GM21723 (cell line): Measurements from ENCODE around the gene SYS1.

Experiments
- ATAC-seq: cut with Tn5 transposase; IDR thresholded peaks from one replicate; pipeline ENCODE4 v1.9.1; 2021; ENCODE audit warnings: mild to moderate bottlenecking, moderate library complexity; ENCODE audit not compliant: unreplicated experiment

SYS1 gene

GRCh38 chr20:45374966-45375365, 12.0 kb downstream of the SYS1 start:
- ATAC-seq = no peak

GRCh38 chr20:45377269-45377668, 14.3 kb downstream of the SYS1 start:
- ATAC-seq = no peak

- ATAC-seq = no peak
These were observed 15.2 kb downstream of the SYS1 start, which contains the start of gene TP53TG5 for GRCh38 chr20:45378191-45378590. Gene TP53TG5, minus strand, starts transcription at chr20:45378325. Its CDS starts 89 bp downstream, at chr20:45378236.

GRCh38 chr20:45387274-45387673, 24.3 kb downstream of the SYS1 start:
- ATAC-seq = no peak

GRCh38 chr20:45390931-45391330, 28.0 kb downstream of the SYS1 start:
- ATAC-seq = no peak

- ATAC-seq = no peak
These were observed 28.6 kb downstream of the SYS1 start for GRCh38 chr20:45391559-45391958.

GRCh38 chr20:45392733-45393132, 29.8 kb downstream of the SYS1 start:
- ATAC-seq = no peak

- ATAC-seq = no peak
These were observed 31.5 kb downstream of the SYS1 start for GRCh38 chr20:45394221-45395113.

- ATAC-seq = no peak
These were observed 32.1 kb downstream of the SYS1 start for GRCh38 chr20:45395114-45395415.

- ATAC-seq = no peak
These were observed 36.1 kb downstream of the SYS1 start for GRCh38 chr20:45399018-45399417.

GRCh38 chr20:45400346-45401031, 37.5 kb downstream of the SYS1 start:
- ATAC-seq = no peak

- no peak for ATAC-seq
These were observed 40.0 kb downstream of the SYS1 start for GRCh38 chr20:45402946-45403345.

GRCh38 chr20:45404438-45404837, 41.5 kb downstream of the SYS1 start:
- no peak for ATAC-seq

- no peak for ATAC-seq
These were observed 42.8 kb downstream of the SYS1 start for GRCh38 chr20:45405571-45406259.

- ATAC-seq = no peak
These were observed 43.5 kb downstream of the SYS1 start for GRCh38 chr20:45406260-45407066.

- ATAC-seq = no peak
These were observed 44.2 kb downstream of the SYS1 start for GRCh38 chr20:45407067-45407745.

GRCh38 chr20:45407783-45408645, 45.1 kb downstream of the SYS1 start, which contains the start of gene DBNDD2:
Gene DBNDD2, plus strand, starts transcription at chr20:45408289. Its CDS starts 179 bp downstream, at chr20:45408468.
- ATAC-seq = no peak

- no peak for ATAC-seq
These were observed 45.8 kb downstream of the SYS1 start for GRCh38 chr20:45408646-45409213.
